CD14-positive monocyte (primary cell): ENCODE data around the gene PPFIBP1. TPM values are rescaled to one million over a fixed set of nuclear protein-coding genes. Genes with fewer than 3 reads are reported as not detected.

Experiments
- DNase-seq, 3 donors: peaks; one replicate each; pipeline ENCODE4 v3.0.0-alpha.2; 2011 to 2022
- H2AFZ ChIP-seq: 2 replicates; pipeline ENCODE4 v1.6.0; 2012; ENCODE audit warnings: mild to moderate bottlenecking, low read depth, low read length, inconsistent platforms; ENCODE audit not compliant: insufficient read depth, poor library complexity, severe bottlenecking
- H3K27ac ChIP-seq, 2 donors: 1 replicate in 1 of 2; 2 replicates in 1 of 2; pipeline ENCODE4 v1.5.1; 2012 to 2013; ENCODE audit warnings: low read length in 2 of 2, control low read depth in 1 of 2, inconsistent platforms in 1 of 2, low read depth in 1 of 2, mild to moderate bottlenecking in 1 of 2
- H3K27me3 ChIP-seq, 2 donors: one replicate each; pipeline versions ENCODE4 v1.6.0 to v1.6.1; 2011 to 2013; ENCODE audit warnings: low read length in 2 of 2; ENCODE audit not compliant: control insufficient read depth in 2 of 2, insufficient read depth in 2 of 2
- H3K36me3 ChIP-seq, 2 donors: replicated peaks in 1 of 2; 1 replicate in 1 of 2; 2 replicates in 1 of 2; pipeline versions ENCODE4 v1.5.1 to v1.6.1; 2012 to 2013; ENCODE audit warnings: low read length in 2 of 2, control low read depth in 1 of 2, inconsistent platforms in 1 of 2, mild to moderate bottlenecking in 1 of 2; ENCODE audit not compliant: insufficient read depth in 2 of 2, control insufficient read depth in 1 of 2
- H3K4me1 ChIP-seq, 2 donors: 1 replicate in 1 of 2; 2 replicates in 1 of 2; pipeline versions ENCODE4 v1.5.1 to v1.6.1; 2012 to 2013; ENCODE audit warnings: low read length in 2 of 2, control low read depth in 1 of 2, inconsistent platforms in 1 of 2, mild to moderate bottlenecking in 1 of 2, moderate library complexity in 1 of 2; ENCODE audit not compliant: insufficient read depth in 2 of 2, control insufficient read depth in 1 of 2
- H3K4me2 ChIP-seq: replicated peaks from 2 replicates; pipeline ENCODE3; 2012; ENCODE audit warnings: low read length, moderate library complexity, mild to moderate bottlenecking; ENCODE audit not compliant: poor library complexity, severe bottlenecking; ENCODE audit errors: extremely low read depth
- H3K4me3 ChIP-seq, 3 experiments: fragments of 200-600 bp in 1 of 3; sonication (generic) in 1 of 3; replicated peaks in 1 of 3; 1 replicate in 2 of 3; 2 replicates in 1 of 3; pipeline ENCODE4 v1.5.1; 2011 to 2013; ENCODE audit warnings: low read length in 3 of 3, mild to moderate bottlenecking in 3 of 3, control low read depth in 2 of 3, low read depth in 2 of 3, inconsistent platforms in 1 of 3, moderate library complexity in 1 of 3
- H3K79me2 ChIP-seq: 2 replicates; pipeline ENCODE4 v1.6.0; 2012; ENCODE audit warnings: mild to moderate bottlenecking, control low read depth, inconsistent platforms, low read length, moderate library complexity; ENCODE audit not compliant: insufficient read depth
- H3K9ac ChIP-seq: 2 replicates; pipeline ENCODE4 v1.6.0; 2017; ENCODE audit warnings: low read length, mild to moderate bottlenecking; ENCODE audit not compliant: insufficient read depth, poor library complexity, severe bottlenecking
- H3K9me3 ChIP-seq, 2 donors: replicated peaks in 1 of 2; 1 replicate in 1 of 2; 2 replicates in 1 of 2; pipeline versions ENCODE4 v1.5.1 to v1.6.1; 2012 to 2013; ENCODE audit warnings: low read length in 2 of 2, control low read depth in 1 of 2; ENCODE audit not compliant: control insufficient read depth in 1 of 2, insufficient read depth in 1 of 2
- H4K20me1 ChIP-seq: 2 replicates; pipeline ENCODE4 v1.6.0; 2012; ENCODE audit warnings: mild to moderate bottlenecking, low read length, control low read depth, moderate library complexity; ENCODE audit not compliant: insufficient read depth
- H3K27ac Mint-ChIP-seq, 7 donors: one replicate each; pipeline ENCODE4 v1.8.0; 2020; ENCODE audit warnings: mild to moderate bottlenecking in 7 of 7, mixed read lengths in 7 of 7, moderate library complexity in 6 of 7, inconsistent platforms in 2 of 7
- H3K27me3 Mint-ChIP-seq, 3 donors: one replicate each; pipeline ENCODE4 v1.8.0; 2021 to 2022; ENCODE audit warnings: low read depth in 3 of 3, mild to moderate bottlenecking in 3 of 3, mixed read lengths in 3 of 3, moderate library complexity in 3 of 3, inconsistent platforms in 1 of 3
- H3K36me3 Mint-ChIP-seq, 2 donors: one replicate each; pipeline ENCODE4 v1.8.0; 2020; ENCODE audit warnings: mixed read lengths in 2 of 2, inconsistent platforms in 1 of 2, mild to moderate bottlenecking in 1 of 2
- H3K4me1 Mint-ChIP-seq: one replicate; pipeline ENCODE4 v1.8.0; 2020; ENCODE audit warnings: mild to moderate bottlenecking, mixed read lengths
- H3K4me3 Mint-ChIP-seq, 2 donors: one replicate each; pipeline ENCODE4 v1.8.0; 2020; ENCODE audit warnings: mild to moderate bottlenecking in 2 of 2, mixed read lengths in 2 of 2, moderate library complexity in 1 of 2
- H3K9me3 Mint-ChIP-seq, 7 donors: one replicate each; pipeline ENCODE4 v1.8.0; 2020 to 2022; ENCODE audit warnings: mixed read lengths in 7 of 7, mild to moderate bottlenecking in 6 of 7, moderate library complexity in 6 of 7, inconsistent platforms in 2 of 7
- WGBS: methylation state at CpG from one replicate; pipeline ENCODE4 v1.1.5; 2013; ENCODE audit warnings: missing lambda C conversion rate; ENCODE audit not compliant: insufficient coverage; 5-methylcytosine and 5-hydroxymethylcytosine counted together
- intact Hi-C, 2 donors: fragments of 100-400 bp; cut with micrococcal nuclease; formaldehyde crosslinking; loops; one replicate each; pipeline versions ENCODE4 v1.15.0 to v1.15.1; 2023
- polyA plus RNA-seq, 3 donors: library from polyadenylated mRNA; depleted of rRNA in 1 of 3; unstranded in 2 of 3; stranded (reverse) in 1 of 3; fragments of 300-500 nt in 2 of 3; fragments of >200 nt in 1 of 3; fragmentation: Illumina TruSeq in 2 of 3; gene quantifications; 1 replicate in 2 of 3; 2 replicates in 1 of 3; pipeline ENCODE4 v1.2.3, GENCODE V29; 2012 to 2021
- TF ChIP-seq, protein P1 (sequence below): fragments of 200-600 bp; IDR thresholded peaks from one replicate; pipeline ENCODE4 v1.8.0; 2022; ENCODE audit warnings: antibody characterized with exemption, mild to moderate bottlenecking

PPFIBP1 gene
- polyA plus RNA-seq, 3 donors: 0.25 to 0.79 (median 0.53) TPM

DNA sequence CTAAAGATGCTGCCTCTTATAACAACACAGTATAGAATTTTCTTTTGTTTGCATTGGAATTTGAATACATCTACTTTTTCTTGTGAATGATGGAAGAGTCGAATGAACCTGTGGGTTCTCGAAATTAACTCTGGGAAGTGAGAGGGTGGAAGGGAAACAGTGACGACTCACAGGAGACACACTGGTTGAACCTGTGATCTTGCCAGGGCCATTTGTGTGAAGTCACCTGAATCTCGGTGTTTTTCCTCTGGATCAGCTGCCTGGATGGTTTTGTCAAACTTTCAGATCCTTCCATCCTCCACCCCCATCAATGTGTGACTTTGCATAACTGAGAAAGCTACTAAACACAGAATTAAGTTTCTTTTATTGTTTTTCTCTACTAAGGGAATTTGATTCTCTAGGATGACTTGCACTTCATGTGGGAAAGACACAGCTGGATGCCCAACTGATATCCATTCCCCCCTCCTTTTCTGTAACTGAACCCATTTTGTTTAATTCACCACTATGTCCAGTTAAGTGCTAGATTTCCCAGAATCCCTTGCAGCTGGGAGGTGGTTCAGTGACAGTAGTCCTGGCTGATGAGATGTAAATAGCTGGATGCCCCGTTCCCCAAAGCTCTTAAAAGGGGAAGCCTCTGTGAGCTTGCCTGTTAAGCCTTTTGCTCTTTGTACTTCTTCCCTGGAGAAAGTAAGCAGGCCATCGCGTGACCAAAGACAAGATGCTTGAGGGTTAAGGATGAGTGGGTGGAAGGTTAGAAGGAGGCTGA lies 6.3 kb downstream of the PPFIBP1 start:
- H3K4me3 Mint-ChIP-seq: no peak overlapping the region
- H4K20me1 ChIP-seq: no peaks in the 10 kb centered on the region
- TF ChIP-seq, protein P1, sequence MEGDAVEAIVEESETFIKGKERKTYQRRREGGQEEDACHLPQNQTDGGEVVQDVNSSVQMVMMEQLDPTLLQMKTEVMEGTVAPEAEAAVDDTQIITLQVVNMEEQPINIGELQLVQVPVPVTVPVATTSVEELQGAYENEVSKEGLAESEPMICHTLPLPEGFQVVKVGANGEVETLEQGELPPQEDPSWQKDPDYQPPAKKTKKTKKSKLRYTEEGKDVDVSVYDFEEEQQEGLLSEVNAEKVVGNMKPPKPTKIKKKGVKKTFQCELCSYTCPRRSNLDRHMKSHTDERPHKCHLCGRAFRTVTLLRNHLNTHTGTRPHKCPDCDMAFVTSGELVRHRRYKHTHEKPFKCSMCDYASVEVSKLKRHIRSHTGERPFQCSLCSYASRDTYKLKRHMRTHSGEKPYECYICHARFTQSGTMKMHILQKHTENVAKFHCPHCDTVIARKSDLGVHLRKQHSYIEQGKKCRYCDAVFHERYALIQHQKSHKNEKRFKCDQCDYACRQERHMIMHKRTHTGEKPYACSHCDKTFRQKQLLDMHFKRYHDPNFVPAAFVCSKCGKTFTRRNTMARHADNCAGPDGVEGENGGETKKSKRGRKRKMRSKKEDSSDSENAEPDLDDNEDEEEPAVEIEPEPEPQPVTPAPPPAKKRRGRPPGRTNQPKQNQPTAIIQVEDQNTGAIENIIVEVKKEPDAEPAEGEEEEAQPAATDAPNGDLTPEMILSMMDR: no peak
- intact Hi-C loops: no loop called here
- no peaks in the 10 kb centered on the region for H3K36me3 Mint-ChIP-seq
- H3K4me3 ChIP-seq: no peak overlapping the region
- peaks cover 0 to 4% (median 2%) of the 10 kb centered on the region in 3 donors for H3K27me3 Mint-ChIP-seq
- H3K4me1 Mint-ChIP-seq: peaks cover 11% of the 10 kb centered on the region
- no peaks in the 10 kb centered on the region for H3K36me3 ChIP-seq
- H3K27ac Mint-ChIP-seq: no peak overlapping the region
- H3K9ac ChIP-seq: no peak overlapping the region
- no peak overlapping the region for H3K27ac ChIP-seq
- no peak for DNase-seq
- H3K4me2 ChIP-seq: no peak overlapping the region
- no peaks in the 10 kb centered on the region for H3K27me3 ChIP-seq
- H3K9me3 ChIP-seq: no peaks in the 10 kb centered on the region
- peaks cover 2 to 3% of the 10 kb centered on the region in 2 donors for H3K4me1 ChIP-seq
- H2AFZ ChIP-seq: no peak overlapping the region
- no peaks in the 10 kb centered on the region for H3K9me3 Mint-ChIP-seq
- WGBS: 64% methylated on average over 4 of the region's 7 CpGs
- no peaks in the 10 kb centered on the region for H3K79me2 ChIP-seq

DNA sequence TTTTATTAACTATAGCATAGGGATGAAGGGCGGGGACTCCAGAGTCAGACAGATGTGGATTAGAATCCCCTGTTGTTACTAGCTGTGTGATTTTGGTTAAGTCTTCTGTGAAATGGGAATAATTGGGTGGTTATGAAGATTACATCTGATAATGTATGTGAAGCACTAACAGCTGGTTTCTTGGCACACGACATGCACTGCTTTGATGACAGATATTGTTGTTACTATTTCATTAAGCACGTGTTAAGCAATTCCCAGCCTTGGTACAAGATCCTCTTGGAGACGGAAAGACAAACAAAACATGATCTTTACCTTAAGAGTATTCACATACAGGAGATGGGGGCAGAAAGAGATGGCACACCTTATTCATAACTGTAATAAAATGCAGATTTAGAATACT lies 7.9 kb downstream of the PPFIBP1 start:
- Mint-ChIP-seq H3K9me3 (peaks cover 0 to 3% (median 0%) of the 10 kb centered on the region in 7 donors), H3K4me1 (peaks cover 14% of the 10 kb centered on the region), H3K4me3 (no peak overlapping the region), H3K36me3 (no peaks in the 10 kb centered on the region), H3K27me3 (peaks cover 0 to 4% (median 3%) of the 10 kb centered on the region in 3 donors), H3K27ac (no peak overlapping the region)
- H3K4me2 ChIP-seq: no peak overlapping the region
- no peaks in the 10 kb centered on the region for H3K27me3 ChIP-seq
- intact Hi-C loops: no loop called here
- no peaks in the 10 kb centered on the region for H4K20me1 ChIP-seq
- H3K36me3 ChIP-seq: no peaks in the 10 kb centered on the region
- H3K4me3 ChIP-seq: no peak overlapping the region
- H3K79me2 ChIP-seq: no peaks in the 10 kb centered on the region
- DNase-seq: no peak
- H3K9me3 ChIP-seq: no peaks in the 10 kb centered on the region
- H2AFZ ChIP-seq: no peak overlapping the region
- no peak overlapping the region for H3K27ac ChIP-seq
- TF ChIP-seq, protein P1: no peak
- H3K4me1 ChIP-seq: no peaks in the 10 kb centered on the region
- 100% methylated on average over 1 of the region's 4 CpGs for WGBS
- H3K9ac ChIP-seq: no peak overlapping the region
